Islet of Langerhans (tissue), 1 donor: ENCODE results near the gene USH2A.

ENCODE experiments used
- FAIRE-seq: peaks from one replicate; lab custom pipeline; 2011; peaks lifted over from hg19 to GRCh38; lab: Jason Lieb, UNC

Gene USH2A, protein sequence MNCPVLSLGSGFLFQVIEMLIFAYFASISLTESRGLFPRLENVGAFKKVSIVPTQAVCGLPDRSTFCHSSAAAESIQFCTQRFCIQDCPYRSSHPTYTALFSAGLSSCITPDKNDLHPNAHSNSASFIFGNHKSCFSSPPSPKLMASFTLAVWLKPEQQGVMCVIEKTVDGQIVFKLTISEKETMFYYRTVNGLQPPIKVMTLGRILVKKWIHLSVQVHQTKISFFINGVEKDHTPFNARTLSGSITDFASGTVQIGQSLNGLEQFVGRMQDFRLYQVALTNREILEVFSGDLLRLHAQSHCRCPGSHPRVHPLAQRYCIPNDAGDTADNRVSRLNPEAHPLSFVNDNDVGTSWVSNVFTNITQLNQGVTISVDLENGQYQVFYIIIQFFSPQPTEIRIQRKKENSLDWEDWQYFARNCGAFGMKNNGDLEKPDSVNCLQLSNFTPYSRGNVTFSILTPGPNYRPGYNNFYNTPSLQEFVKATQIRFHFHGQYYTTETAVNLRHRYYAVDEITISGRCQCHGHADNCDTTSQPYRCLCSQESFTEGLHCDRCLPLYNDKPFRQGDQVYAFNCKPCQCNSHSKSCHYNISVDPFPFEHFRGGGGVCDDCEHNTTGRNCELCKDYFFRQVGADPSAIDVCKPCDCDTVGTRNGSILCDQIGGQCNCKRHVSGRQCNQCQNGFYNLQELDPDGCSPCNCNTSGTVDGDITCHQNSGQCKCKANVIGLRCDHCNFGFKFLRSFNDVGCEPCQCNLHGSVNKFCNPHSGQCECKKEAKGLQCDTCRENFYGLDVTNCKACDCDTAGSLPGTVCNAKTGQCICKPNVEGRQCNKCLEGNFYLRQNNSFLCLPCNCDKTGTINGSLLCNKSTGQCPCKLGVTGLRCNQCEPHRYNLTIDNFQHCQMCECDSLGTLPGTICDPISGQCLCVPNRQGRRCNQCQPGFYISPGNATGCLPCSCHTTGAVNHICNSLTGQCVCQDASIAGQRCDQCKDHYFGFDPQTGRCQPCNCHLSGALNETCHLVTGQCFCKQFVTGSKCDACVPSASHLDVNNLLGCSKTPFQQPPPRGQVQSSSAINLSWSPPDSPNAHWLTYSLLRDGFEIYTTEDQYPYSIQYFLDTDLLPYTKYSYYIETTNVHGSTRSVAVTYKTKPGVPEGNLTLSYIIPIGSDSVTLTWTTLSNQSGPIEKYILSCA (N-terminal part only)

DNA sequence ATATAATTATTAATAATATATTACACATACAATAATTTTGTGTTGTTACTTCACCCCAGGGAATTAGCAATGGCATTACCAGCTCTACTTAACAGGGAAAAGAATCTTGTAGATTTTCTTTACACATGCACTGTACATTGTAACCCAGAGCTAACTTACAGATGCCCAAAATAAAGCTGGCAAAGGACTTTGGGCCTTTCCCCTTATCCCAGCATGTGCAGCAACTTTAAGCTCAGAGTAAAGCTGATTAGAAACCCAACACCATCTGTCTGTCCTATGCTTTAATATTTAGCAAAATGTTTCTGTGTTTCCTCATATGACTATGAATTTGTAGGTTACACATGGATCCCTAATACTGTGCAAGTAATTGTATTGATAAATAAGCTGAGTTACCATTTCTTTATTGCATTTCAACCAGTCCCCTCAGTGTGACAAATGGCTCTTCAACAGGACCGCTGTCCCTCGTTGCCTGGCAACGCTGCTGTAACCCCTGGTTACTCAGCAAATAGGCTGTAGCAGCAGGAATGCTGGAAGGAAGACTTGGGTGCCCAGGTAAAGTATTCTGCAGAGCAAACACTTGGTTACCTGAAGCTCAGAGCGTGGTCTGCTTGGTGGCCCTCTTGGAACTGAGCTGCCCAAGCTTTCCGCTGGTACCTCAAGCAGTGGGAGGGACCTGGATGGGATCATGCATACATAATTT is at the start of gene USH2A:
Gene USH2A, minus strand, starts transcription at position 628 of the 700 bp plus-strand sequence. CDS start 1,112 bp downstream, outside the sequence.
- peak; percentile 72 for FAIRE-seq

DNA sequence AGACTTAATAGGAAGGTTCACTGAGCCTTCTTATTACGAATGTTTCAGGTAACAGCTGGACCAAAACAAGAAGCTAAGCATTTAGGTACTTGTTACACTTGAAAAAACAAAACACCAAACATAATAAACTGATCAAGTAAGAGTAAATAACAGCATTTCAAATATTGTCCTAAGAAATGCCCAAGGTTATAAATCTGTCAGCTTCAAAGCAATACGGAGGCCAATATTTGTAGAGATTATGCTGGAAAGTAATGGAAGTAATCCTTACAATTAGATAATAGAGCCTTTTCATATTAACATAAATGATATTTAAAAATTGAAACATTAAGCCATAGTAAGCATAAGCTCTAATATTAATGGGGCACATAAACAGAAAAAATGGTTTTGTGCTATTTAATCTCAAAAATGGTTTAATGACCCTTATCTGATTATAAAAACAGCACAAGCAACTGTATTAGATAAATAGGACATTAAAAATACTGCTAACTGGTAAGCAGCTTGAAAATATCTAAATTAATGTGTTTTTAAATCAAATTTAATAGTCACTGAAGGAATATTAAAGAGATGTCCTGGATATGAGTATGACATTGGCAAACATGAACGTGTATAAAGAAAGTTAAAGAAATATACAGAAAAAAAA is 43.0 kb upstream of the USH2A start:
- no peak for FAIRE-seq

DNA sequence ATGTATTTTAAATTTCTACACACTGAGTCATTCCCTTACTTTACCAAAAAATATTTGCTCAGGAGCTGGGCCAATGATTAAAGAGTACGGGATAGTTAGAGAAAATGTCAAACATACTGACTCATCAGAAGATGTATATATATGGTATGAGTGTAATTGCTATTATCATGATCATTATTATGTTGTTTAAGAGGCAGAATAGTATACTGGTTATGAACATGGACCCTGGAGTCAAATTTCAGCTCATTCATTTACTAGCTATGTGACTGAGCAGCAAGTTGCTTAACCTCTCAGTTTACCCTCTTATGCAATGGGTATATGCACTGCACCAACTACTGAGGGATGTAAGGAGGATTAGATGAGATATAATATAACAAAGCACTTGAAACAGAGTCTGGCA is 41.2 kb upstream of the USH2A start:
- FAIRE-seq = no peak

DNA sequence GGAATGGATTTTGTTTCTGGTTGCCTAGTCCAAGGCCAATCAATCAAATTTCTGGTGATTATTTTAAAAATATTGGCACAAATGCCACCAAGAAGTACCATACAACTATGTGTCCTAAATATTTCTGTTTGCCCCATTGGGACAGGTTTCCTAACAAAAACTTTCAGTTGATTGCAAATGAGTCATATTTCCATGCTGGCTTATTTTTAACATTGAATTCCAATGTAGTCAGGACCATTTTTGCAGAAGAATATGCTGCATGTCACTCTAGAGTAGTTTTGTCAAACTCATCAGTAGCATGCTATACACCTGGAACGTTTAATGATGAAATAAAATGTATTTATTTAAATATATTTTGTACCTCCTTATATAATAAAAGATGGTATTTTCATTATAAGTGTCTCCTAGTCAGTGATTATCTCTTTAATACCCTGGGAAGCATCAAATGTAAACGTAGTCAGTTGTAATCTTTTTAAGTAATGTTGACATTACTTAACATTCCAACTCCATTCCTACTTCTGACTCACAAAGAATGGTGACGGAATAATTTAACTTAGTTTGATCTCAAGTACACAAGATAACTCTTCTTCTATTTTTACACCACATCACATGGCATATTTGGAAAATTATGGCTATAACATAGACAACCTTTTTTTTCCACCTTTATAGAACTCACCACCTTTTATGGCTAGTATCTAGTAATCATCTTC is 39.0 kb upstream of the USH2A start:
- no peak for FAIRE-seq

DNA sequence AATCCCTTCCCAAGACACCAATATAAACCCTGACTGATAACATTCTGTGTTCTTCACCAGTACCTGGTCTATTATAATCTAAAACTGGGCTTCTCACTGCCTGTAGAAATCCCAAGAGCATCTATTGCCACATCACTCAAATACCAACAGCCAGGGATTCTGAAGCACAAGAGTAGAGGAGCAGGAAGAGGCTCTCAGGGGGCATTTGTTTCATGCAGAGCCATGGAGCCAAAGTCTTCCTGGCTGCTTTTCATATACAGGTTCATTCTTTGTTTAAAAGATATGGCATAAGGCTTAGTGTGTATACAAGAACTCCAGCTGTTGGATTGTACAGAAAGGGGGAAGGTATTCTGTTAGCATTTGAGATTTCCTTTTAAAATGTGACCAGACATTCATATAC is 38.2 kb upstream of the USH2A start:
- no peak for FAIRE-seq

DNA sequence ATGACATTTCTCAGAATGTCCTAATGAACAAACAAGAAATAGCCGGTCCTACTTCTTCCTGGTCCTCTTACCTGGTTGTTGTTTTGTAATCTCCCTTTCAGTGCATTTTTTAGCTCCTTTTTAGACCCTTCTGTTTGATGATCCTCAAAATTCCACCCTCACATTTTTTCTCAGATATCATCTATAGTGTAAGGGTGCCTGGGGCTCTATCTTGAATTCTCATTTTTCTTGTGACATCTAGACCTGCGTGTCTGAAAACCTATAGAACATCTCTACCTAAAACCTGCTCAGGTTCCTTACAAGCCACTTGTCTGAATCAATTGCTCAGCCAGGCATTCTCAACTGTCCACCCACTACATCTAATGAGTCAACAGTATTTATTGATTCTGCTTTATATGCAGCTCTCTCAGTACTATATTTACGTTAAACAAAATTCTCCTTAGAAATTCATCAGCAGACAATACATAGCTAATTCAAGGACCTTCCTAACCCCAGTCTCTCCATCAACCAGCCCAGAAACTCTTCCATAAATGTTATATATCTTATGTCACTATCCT is 36.5 kb upstream of the USH2A start:
- FAIRE-seq = no peak

DNA sequence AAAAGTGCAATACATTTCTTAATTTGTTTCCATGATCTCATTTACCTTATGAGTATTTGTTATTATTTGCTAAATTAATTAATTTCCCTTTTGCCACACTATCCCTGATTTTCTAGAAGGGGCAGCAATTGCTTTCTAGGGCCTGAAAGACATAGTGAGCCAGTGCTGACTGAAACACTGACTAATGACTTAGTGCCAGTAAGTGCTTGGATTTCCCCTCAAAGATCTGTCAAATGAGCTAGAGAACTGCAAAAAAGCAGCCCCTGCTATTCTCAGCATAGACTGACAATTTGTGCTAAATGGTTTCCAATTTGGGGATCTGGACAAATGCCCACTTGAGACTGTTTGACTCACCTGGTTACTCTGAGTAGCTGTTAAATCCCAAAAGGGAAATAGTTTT is 35.6 kb upstream of the USH2A start:
- FAIRE-seq = no peak

DNA sequence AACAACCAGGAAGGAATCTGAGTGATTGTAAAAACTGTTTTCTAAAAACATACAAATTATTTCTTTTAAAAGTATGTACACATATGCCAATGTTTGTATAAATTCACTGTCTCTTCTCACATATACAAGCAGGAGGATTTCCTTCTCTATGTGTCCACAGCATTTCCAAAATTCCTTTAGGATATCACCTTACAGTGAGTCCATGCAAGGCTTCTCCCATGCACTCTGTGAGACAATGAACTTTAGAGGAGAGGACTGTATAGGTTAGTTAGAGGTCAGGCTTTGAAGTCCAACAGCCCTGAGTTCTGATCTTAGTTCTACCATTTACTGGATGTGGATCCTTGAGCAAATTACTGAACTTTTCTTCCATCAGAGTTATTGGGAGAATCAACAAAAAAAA is 34.1 kb upstream of the USH2A start:
- no peak for FAIRE-seq

DNA sequence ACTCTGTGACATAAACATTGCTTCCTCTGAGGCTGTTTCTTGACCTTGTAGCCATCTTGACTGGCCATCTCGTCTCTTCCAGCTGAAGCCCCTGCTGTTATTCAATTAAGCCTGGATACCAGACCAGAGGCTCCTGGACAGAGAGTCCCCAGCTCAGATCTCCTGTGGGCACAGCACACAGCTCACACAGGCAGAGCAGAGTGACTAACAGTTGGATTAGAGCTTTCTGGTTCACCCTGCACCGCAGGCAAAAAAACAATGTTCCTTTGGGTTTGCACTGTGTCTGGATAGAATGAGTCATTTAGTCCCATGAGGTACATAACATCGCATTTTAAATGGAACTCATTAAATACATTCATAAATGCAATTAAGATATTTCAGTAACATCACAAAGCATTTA is 33.4 kb upstream of the USH2A start:
- no peak for FAIRE-seq

DNA sequence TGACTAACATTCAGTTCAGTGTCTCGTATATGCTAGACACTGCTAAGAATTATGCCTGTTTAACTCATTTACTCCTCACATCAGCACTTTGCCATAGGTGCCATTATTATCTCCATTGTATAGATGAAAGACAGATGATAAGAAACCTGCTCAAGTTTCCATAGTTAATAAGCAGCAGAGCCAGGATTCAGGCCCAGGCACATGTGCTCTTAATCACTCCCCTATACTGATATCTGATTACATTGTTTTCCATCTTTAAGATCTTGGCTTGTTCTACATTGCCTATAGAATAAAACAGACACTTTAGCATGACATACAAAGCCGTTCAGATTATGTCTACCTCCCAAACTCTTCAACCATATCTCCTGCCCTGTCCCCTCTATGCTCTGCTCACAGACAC is 30.5 kb upstream of the USH2A start:
- FAIRE-seq = no peak

DNA sequence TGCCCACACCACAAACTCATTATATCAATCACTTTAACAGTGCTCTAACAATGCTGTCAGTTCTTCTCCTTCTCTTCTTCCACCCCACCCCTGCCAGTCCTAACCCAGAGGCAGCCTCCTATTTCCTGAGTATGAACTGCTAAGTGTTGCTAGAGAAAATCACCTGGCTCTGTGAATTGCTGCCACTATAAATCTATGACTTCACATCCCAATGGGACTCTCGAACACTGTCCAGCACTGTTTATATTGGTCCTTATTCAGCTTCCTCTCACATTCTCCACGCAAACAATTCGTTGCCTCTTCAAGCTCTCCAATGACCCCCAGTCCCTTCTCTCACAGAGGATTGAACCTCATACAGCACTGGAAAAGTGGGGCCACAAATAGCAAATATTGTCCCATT is 27.0 kb upstream of the USH2A start:
- FAIRE-seq = no peak

DNA sequence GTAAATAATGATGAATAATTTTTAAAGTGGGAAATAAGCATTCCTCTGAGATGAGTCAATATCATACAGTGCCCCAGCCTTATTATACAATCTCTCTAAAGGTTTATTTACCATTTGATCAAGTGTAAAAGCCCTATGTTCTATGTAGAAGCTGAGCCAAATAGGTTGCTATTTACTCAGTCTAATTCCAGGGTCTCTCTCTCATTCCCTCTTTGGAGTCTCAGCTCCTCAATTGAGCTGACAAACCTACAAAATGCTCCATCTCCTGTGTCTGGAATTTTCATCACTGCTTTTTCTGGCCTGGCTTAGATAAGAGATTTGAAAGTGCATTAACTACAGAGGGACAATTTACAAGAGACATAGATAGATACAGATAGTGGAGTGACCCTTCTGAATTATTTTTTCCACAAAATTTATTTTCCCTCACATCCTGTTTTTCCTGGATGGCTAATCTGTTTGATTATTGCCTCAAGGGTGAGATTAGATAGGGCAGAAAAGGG is 24.8 kb upstream of the USH2A start:
- FAIRE-seq = peak; percentile 95

DNA sequence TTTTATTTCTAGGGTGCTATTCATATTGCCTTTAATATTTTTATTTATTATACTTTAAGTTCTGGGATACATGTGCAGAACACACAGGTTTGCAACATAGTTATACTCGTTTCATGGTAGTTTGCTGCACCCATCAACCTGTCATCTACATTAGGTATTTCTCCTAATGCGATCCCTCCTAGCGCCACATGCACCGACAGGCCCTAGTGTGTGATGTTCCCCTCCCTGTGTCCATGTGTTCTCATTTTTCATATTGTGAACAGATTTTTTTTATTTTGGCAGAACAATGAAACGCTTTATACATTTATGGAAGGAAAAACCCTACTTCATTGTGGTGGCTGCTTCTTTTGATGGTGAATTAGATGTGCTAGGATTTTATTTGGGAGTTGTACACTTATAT is 14.4 kb upstream of the USH2A start:
- no peak for FAIRE-seq

DNA sequence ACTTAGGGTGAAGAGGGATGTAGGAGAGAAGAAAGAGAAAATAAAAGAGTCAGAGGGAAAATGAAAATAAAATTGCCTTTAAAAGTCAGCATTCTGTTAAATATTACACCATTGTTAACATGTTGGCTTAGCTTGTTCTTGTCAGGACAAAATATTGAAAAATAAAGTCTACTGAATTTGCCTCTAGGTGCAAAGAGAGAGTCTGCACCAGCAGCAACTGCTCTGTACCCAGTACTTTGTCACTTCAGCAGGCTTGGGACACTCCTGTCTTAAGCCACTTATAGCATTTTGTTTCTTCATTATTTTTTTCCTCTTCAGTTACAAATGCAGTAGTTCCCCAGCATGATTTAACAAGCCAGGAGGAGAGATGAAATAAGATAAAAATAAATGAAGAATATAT is 11.0 kb upstream of the USH2A start:
- no peak for FAIRE-seq

DNA sequence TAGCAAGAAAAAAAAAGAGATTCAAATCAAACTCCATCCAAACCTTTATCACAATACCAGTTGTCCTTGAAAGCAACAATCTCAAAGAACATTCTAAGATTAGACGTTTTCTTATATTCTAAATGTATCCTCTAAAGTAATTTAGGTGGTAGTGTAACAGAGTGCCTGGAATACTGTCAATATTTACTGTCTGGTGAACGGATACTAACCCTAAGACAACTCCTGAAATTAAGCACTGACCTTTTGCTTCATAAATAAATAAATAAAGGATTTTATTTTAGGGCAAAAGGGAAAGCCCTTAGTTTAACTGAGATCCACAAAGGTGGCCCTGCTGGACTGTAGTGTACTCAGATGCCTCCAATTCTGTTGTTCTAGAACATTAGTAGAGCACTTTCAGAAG is 9.9 kb upstream of the USH2A start:
- FAIRE-seq = peak; percentile 72

DNA sequence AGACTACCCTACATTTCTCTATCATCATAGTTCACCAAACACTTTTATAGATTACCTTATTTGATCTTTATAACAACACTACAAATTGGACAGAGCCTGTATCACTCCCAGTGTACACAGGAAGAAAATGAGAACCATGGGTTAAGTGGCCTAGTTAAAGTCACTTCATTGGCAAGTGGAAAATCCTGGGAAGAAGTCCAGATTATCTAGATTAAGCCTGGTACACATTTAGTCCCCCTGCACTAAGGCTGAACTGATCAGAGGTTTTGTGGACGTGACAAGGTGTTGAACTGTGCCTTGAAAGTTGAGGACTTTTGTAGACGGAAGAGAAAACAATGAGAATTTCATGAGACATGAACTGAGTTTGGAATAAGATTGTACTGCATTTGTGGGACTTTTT is 7.5 kb upstream of the USH2A start:
- FAIRE-seq = no peak

DNA sequence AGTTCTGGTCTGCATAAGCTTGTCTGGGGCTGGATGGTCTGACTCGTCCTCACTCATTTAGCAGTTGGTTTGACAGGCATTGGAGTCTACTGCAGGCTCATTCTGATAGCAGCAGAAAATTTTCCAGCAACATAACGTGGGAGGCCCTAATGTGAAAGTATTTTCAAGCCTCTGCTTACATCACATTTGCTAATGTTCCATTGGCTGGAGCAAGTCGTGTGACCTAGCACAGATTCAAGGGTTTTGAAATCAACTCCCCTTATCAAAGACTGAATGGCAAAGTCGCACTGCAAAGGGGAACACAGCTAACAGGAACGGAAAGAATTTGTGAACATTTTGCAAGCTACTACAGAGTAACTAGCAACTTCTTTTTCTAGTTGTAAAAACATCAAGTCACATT is 2.3 kb upstream of the USH2A start:
- no peak for FAIRE-seq

DNA sequence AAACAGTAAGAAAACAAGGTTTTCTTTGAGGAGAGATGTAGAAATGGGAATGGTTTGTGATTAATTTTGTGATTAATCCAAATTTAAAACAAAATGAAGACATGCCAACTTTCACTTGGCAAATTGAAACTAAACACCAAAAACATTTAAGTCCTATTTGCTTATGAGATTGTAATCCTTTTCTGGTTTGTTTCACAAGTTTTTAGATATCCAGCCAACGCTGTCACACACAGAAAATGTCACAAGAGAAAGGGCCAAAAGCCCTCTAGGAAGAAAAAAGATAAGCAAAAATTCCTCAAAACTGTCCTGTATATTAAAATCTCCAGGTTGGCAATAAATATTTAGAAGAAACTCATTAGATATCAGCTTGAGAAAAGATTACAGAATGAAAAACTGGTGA is 2.5 kb downstream of the USH2A start:
- FAIRE-seq = no peak

DNA sequence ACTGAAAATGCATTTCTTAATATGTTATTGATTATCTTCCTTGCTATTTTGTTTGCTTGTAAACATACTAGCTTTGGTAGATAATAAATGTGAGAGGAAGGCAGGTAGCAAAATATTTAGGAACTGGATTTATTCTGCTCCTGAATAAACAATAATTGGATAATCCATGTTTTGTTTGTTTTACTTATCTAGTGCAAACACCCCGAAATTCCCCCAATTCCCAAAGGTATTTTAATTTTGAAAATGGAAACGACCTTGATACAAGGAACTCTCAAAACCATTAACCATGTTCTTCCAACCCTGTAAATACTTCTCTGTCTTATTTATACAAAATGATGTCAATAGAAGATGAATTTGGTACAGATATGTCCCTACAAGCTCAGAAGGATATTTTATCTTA is 3.0 kb downstream of the USH2A start:
- FAIRE-seq = no peak

DNA sequence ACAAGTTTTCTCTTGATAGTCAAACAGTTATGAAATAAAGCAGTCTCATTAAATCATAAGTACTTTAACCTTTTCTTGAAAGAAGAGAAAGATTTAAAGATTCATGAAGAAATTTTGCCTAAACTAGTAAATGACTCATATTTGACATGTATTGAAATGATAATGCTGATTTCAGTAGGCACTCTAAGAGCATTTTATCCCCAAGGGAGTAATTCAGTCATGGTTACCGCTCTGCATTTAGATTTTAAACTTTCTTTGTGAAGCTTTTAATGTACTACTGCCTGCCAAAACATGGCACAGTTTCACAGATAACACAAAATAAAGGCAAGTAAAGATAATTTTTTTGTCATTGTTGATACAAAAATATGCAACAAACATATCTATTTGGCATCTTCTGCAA is 6.8 kb downstream of the USH2A start:
- no peak for FAIRE-seq

DNA sequence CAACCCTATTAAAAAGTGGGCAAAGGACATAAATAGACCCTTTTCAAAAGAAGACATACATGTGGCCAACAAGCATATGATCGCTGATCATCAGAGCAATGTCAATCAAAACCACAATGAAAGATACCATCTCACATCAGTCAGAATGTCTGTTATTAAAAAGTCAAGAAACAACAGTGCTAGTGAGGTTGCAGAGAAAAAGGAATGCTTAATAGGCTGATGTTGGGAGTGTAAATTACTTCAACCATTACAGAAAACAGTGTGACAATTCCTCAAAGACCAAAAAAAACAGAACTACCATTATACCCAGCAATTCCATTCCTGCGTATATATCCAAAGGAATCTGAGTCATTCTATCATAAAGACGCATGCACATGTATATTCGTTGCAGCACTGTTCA is 13.2 kb downstream of the USH2A start:
- no peak for FAIRE-seq
